Hippocampal formation (tissue), 2 donors: ENCODE measurements around the gene CEACAM4.
"Not testable (repeated sequence)": the region's sequence is repeated elsewhere in the genome, so short reads cannot be mapped to it uniquely, and the experiment has no call there.

Experiments used
- DNase-seq, 2 donors: peaks; one replicate each; lab custom pipeline; 2025; lab: John Stamatoyannopoulos, UW

The CEACAM4 gene

GRCh38 chr19:41584931-41585330 is 41.9 kb downstream of the CEACAM4 start:
- no peak for DNase-seq

GRCh38 chr19:41584260-41584810 is 42.5 kb downstream of the CEACAM4 start:
- no peak for DNase-seq

DNA sequence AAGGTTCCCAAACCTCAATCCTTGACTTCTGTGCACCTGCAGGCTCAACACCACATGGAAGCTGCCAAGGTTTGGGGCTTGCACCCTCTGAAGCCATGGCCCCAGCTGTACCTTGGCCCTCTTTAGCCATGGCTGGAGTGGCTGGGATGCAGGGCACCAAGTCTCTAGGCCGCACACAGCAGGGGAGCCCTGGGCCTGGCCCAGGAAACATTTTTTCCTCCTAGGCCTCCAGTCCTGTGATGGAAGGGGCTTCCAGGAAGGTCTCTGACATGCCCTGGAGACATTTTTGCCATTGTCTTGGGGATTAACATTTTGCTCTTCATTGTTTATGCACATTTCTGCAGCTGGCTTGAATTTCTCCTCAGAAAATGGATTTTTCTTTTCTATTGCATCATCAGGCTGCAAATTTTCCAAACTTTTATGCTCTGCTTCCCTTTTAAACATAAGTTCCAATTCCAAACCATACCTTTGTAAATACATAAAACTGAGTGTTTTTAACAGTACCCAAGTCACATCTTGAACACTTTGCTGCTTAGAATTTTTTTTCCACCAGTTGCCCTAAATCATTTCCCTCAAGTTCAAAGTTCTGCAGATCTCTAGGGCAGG is 44.2 kb downstream of the CEACAM4 start:
- DNase-seq = not testable (repeated sequence)

GRCh38 chr19:41581068-41581467 is 45.8 kb downstream of the CEACAM4 start:
- DNase-seq = not testable (repeated sequence)

- no peak for DNase-seq
Observed at GRCh38 chr19:41578886-41579285, 48.0 kb downstream of the CEACAM4 start.

- no peak for DNase-seq
Observed at GRCh38 chr19:41577833-41578232, 49.0 kb downstream of the CEACAM4 start.

GRCh38 chr19:41577144-41577830 is 49.6 kb downstream of the CEACAM4 start:
- no peak for DNase-seq

GRCh38 chr19:41575998-41576397 is 50.9 kb downstream of the CEACAM4 start, which contains the start of gene CEACAM21:
Gene CEACAM21 (plus strand): TSS chr19:41576166. CDS start chr19:41576275, 109 bp downstream.
- DNase-seq = peak in 1 of 2 donors; percentile 13

GRCh38 chr19:41570639-41571112 is 56.2 kb downstream of the CEACAM4 start:
- peak; percentile 21 to 23 for DNase-seq

DNA sequence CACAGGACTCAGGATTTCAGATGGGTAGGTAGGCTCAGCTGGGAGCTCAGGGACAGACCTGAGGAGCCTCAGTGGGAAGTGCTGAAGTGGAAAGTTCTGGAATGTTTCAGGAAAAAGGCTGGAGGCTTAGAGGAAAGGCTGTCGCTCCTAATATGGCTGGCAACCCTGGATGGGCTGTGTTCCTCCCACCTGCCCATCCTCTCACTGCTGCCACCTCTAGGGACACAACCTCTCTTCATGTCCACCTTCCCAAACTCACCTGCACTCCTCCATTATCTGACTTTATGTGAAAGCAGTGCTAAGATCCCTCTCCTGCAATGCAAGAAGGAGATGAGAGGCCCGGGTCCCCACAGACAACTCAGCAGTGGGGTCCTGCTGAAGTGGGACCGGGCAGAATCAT is 56.7 kb downstream of the CEACAM4 start:
- DNase-seq = no peak

DNA sequence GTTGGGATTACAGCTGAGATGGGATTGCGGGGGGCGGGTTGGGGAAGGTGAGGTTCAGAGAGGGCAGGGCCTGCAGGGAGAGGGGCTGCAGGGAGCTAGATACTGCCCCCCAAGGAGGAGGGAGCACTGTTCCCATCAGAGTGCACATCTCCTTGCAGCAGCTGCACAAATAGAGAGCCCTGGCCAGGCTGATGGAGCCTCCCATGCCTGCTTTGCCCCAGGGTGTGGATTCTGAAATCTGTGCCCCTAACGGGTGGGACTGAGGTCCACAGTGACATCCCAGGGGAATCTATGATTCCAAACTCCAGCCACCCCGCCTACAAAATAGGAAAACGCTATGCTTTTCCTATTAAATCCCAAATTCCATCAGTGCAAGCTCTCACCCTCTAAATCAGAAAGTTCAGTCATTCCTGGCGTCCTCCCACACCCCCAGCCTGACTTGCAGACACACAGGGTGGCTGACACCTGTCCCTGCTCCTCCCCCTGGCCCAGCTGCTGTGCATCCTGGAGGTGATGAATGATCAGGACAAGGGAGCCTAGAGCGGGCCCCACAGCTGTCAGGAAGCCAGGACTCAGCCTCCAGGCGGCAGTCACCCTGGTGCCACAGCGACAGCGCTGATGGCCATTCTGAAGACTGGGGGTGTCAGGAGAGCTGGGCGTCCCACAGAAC is 57.3 kb downstream of the CEACAM4 start:
- DNase-seq = no peak
